GM21723 (cell line): ENCODE results near the gene NDUFV3.
"Not testable (repeated sequence)": the region's sequence is repeated elsewhere in the genome, so short reads cannot be mapped to it uniquely, and the experiment has no call there.

Experiments used
- ATAC-seq: cut with Tn5 transposase; IDR thresholded peaks from one replicate; pipeline ENCODE4 v1.9.1; 2021; ENCODE audit warnings: mild to moderate bottlenecking, moderate library complexity; ENCODE audit not compliant: unreplicated experiment

NDUFV3 gene

DNA sequence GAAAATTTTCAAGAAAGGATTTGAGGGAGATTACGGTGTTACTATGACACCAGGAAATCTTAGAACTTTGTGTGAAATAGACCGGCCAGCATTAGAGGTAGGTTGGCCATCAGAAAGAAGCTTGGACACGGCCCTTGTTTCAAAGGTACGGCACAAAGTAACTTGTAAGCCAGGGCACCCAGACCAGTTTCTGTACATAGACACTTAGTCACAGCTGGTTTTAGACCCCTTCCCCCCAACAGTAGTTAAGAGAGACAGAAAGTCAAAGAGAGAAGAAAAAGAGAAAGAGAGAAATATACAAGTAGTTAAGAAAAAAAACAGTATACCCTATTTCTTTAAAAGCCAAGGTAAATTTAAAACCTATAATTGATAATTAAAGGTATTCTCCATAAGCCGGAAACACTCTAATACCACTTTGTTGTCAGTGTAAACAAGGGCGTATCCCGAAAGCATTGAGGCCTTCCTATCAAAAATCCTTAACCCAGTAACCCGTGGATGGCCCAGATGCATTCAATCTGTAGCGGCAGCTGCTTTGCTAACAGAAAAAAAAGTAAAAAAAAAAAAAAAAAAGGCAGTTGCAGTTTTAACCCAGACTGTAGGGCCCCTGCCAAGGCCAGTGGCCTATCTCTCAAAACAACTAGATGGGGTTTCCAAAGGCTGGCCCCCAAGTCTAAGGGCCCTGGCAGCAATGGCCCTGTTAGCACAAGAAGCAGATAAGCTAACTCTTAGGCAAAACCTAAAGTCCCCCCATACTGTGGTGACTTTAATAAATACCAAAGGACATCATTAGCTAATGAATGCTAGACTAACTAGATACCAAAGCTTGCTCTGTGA is 40.2 kb downstream of the NDUFV3 start:
- not testable (repeated sequence) for ATAC-seq

- not testable (repeated sequence) for ATAC-seq
These were observed 40.9 kb downstream of the NDUFV3 start for GRCh38 chr21:42933973-42934372.

DNA sequence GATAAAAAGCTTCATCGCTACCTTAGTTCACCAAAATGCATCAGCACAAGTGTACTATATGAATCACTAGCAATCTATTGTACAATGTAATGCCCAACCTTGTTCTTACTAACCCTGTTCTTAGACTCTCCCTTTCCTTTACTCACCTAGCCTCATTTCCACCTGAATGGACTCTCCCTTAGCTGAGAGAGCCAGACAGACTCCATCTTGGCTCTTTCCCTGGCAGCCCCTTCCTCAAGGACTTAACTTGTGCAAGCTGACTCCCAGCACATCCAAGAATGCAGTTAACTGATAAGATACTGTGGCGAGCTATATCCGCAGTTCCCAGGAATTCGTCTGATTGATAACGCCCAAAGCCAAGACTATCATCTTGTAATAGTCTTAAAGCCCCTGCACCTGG is 43.3 kb downstream of the NDUFV3 start:
- ATAC-seq = not testable (repeated sequence)

GRCh38 chr21:42937034-42937940 is 44.2 kb downstream of the NDUFV3 start:
- not testable (repeated sequence) for ATAC-seq

DNA sequence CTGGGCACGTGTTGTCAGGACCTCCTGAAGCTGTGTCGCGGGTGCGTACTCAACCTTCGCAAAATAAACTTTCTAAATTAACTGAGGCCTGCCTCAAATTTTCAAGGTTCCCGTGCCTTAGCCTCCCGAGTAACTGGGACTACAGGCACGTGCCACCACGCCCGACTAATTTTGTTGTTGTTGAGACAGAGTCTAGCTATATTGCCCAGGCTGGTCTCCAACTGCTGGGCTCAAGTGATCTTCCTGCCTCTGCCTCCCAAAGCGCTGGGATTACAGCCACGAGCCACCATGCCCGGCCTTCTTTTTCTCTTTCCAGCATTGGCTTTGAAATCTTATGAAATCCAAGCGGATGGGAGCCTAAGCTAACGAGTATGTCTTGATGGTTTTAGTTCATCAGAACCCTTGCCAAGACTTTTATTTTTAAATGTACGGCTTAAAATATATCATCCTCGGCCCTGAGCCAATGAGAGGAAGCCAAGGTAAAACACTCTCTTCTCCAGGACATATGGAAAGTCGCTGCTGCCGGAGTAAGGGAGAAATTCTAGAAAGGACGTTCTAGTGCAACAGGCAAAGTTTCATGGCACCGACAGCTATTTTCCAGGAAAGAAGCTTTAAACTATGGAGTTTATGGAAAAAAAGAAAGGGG is 45.0 kb downstream of the NDUFV3 start:
- no peak for ATAC-seq

DNA sequence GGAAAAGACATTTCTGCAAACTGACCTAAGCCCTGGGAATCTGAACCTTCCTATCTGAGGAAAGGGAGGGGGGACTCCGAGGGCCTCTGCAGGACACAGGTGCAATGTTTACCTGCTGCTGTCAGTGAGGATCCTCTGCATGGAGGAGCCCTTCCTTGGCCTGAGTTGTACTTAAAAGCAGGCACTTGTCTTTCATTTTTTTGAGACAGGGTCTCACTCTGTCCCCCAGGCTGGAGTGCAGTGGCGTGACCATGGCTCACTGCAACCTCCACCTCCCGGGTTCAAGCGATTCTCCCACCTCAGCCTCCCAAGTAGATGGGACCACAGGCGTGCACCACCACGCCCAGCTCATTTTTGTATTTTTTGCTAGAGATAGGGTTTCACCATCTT is 45.5 kb downstream of the NDUFV3 start:
- ATAC-seq = not testable (repeated sequence)

DNA sequence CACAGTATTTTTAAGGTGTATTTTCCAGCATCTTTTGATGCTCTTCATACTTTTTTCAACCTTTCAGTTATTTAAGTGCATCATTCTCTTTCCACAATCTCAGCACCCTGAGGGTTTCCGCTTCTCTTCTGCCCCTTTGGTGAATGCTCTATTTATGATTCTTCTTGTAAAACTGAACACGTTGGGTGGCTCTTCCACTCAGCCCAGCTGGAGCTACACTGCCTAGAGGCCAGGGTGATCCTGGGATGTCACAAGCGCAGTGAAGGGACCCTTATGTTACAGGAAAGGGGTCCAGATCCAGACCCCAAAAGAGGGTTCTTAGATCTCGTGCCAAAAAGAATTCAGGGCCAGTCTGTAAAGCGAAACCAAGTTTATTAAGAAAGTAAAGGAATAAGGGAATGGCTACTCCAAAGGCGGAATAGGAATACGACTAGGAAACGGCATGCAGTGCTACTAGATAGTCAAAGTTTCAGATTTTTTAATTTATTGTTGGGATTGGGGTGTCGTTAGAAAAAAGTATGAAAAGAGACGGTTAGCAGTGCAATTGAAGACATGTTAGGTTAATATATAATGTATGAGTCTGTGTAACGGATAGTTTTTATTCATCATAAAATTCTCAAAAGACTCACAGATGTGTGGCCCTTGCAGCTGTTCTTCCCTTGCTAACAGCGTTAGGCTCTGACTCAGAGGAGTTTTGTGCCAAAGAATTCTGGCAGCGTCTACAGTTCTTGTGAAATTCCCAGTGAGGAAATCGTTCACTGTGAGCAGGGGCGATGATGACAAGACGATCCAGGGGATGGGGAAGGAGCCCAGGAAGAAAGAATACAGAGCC is 46.7 kb downstream of the NDUFV3 start:
- ATAC-seq = no peak

GRCh38 chr21:42941696-42942085 is 48.6 kb downstream of the NDUFV3 start:
- ATAC-seq = no peak

GRCh38 chr21:42942244-42942643 is 49.1 kb downstream of the NDUFV3 start:
- no peak for ATAC-seq

GRCh38 chr21:42949094-42949755 is 56.1 kb downstream of the NDUFV3 start:
- not testable (repeated sequence) for ATAC-seq

DNA sequence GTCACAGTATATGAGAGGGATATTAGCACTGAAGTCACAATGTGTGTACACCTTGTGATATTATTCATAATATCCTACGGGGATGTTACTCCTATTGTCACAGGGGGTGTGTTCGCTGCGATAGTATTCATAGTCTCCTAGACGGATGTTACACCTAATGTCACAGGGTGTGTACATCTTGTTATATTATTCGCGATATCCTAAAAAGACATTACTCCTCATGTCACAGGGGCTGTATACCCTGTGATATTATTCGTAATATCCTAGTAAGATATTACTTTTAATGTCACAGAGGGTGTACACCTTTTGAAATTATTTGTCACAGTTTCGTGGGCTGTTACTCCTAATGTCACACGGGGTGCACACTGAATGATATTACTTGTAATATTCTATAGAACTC is 58.1 kb downstream of the NDUFV3 start:
- not testable (repeated sequence) for ATAC-seq

DNA sequence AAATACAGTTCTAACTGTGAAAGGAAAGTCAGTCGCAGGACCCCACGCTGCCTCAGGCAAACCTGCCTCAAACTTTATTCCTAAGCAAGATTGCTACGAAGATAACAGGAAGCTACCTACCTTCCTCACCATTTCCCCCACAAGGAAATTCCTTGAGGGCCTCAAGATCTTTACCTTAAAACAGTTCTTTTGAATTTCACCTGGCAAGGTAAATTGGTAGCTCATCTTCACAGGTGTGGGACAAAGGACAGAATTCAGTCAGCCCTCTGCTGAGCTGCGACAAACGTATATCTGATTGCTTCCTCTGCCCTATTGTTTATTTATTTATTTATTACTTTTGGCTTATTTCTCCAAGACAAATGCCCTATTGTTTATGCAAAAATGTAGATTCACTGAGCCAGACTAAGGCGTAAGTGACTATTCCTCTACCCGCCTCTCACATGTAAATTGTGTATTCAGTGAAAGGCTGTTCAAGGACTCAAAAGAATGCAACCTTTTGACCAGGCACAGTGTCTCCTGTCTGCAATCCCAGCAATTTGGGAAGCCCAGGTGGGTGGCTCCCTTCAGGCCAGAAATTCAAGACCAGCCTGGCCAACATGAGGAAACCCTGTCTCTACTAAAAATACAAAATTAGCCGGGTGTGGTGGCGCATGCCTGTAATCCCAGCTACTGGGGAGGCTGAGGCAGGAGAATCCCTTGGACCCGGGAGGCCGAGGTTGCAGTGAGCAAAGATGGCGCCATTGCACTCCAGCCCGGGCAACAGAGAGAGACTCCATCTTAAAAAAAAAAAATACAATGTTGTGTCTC is 63.9 kb downstream of the NDUFV3 start:
- ATAC-seq = no peak

GRCh38 chr21:42958122-42958521 is 65.0 kb downstream of the NDUFV3 start:
- ATAC-seq = not testable (repeated sequence)

DNA sequence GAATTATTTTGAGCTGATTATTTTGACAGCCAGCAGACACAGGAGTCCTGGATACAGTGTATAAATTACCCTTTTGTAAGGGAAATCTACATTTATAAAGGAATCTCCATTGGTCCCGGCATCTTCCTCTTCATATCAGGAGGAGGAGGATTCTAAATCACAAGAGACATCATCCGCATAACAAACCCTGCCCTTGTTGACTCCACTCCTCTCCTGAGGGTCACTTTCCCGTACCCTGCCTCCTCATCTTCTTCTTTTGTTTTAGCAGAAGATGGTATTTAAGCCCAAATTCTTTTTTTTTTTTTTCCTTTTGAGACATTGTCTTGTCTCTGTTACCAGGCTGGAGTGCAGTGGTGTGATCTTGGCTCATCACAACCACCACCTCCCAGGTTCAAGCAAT is 66.6 kb downstream of the NDUFV3 start:
- ATAC-seq = no peak

DNA sequence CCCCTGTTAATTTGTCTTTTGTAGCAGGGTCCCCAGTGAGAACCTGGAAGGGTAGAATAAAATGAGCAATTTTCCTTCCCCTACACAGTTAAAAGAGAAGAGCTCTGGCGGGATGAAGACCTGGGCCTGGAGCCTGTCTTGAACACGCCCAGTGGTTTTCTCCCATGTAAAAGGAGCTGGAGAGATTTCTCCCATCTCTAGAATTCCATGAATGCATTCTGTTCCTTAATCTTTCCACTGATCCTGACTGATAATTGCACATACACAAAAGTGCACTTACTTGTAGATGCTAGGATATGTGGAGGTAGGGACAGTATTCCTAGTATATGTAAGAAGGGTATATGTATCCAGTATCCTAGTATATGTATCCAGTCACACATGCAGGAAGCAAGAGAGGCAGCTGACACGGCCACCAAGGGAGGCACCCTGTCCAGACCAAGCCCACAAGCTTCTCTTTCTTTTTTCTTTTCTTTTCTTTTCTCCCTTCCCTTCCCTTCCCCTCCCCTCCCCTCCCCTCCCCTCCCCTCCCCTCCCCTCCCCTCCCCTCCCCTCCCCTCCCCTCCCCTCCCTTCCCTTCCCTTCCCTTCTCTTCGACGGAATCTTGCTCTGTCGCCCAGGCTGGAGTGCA is 69.4 kb downstream of the NDUFV3 start:
- ATAC-seq = no peak
